ENCODE measurements around the gene WDR64.
"Not testable (repeated sequence)": the region's sequence is repeated elsewhere in the genome, so short reads cannot be mapped to it uniquely, and the experiment has no call there.

The WDR64 gene

GRCh38 chr1:241749041-241749944 is 97.2 kb downstream of the WDR64 start:
- DNase-seq, result no peak

GRCh38 chr1:241749945-241750695 is 98.0 kb downstream of the WDR64 start:
- no peak for DNase-seq

- DNase-seq, result no peak
Measured at GRCh38 chr1:241751524-241751923, 99.4 kb downstream of the WDR64 start.

- no peak for DNase-seq
Measured at GRCh38 chr1:241762713-241763339, 110.7 kb downstream of the WDR64 start.

GRCh38 chr1:241765390-241765789 is 113.3 kb downstream of the WDR64 start:
- DNase-seq, result no peak

- DNase-seq, result no peak
Measured at GRCh38 chr1:241767737-241768136, 115.7 kb downstream of the WDR64 start.

- DNase-seq, result no peak
Measured at GRCh38 chr1:241770115-241770514, 118.0 kb downstream of the WDR64 start.

- no peak for DNase-seq
Measured at GRCh38 chr1:241771117-241771516, 119.0 kb downstream of the WDR64 start.

- DNase-seq, result no peak
Measured at GRCh38 chr1:241772932-241773500, 120.9 kb downstream of the WDR64 start.

- DNase-seq, result no peak
Measured at GRCh38 chr1:241773991-241774390, 121.9 kb downstream of the WDR64 start.

GRCh38 chr1:241775021-241775420 is 122.9 kb downstream of the WDR64 start:
- no peak for DNase-seq

- DNase-seq, result no peak
Measured at GRCh38 chr1:241776911-241777310, 124.8 kb downstream of the WDR64 start.

- no peak for DNase-seq
Measured at GRCh38 chr1:241778117-241778516, 126.0 kb downstream of the WDR64 start.

GRCh38 chr1:241779897-241780296 is 127.8 kb downstream of the WDR64 start:
- DNase-seq, result no peak

- no peak for DNase-seq
Measured at GRCh38 chr1:241782396-241782795, 130.3 kb downstream of the WDR64 start.

GRCh38 chr1:241787691-241788090 is 135.6 kb downstream of the WDR64 start:
- DNase-seq, result no peak

GRCh38 chr1:241789061-241789460 is 137.0 kb downstream of the WDR64 start:
- no peak for DNase-seq

- DNase-seq, result no peak
Measured at GRCh38 chr1:241799416-241799815, 147.3 kb downstream of the WDR64 start.

- no peak for DNase-seq
Measured at GRCh38 chr1:241800640-241801039, 148.6 kb downstream of the WDR64 start.

GRCh38 chr1:241802863-241803262 is 150.8 kb downstream of the WDR64 start:
- no peak for DNase-seq

GRCh38 chr1:241804706-241805105 is 152.6 kb downstream of the WDR64 start:
- DNase-seq, result not testable (repeated sequence)

- DNase-seq, result no peak
Measured at GRCh38 chr1:241808265-241808664, 156.2 kb downstream of the WDR64 start.

GRCh38 chr1:241810769-241811405 is 158.8 kb downstream of the WDR64 start:
- no peak for DNase-seq
